HEK293 (cell line): ENCODE data around the gene BZW2.

ENCODE experiments used
- CTCF ChIA-PET: fragments of 350-600 bp; formaldehyde crosslinking; extraction: SDS; loops from one replicate; lab custom pipeline; 2021; ENCODE audit warnings: antibody characterized with exemption; lab: Yijun Ruan, JAX
- POLR2A ChIA-PET: fragments of 300-600 bp; formaldehyde crosslinking; extraction: SDS; loops from one replicate; lab custom pipeline; 2020; ENCODE audit warnings: antibody characterized with exemption, inconsistent platforms; lab: Yijun Ruan, JAX
- H3K27ac ChIP-seq: fragments of 200-500 bp; sonication (Bioruptor generic); 2 replicates; pipeline ENCODE4 v1.5.1; 2014; ENCODE audit warnings: low read depth, low read length, control low read depth, inconsistent platforms; ENCODE audit errors: extremely low read depth
- H3K36me3 ChIP-seq, 2 experiments: fragments of 200-500 bp in 1 of 2; sonication (Bioruptor generic) in 1 of 2; 1 replicate in 1 of 2; 2 replicates in 1 of 2; pipeline ENCODE4 v1.5.1; 2014 to 2017; ENCODE audit warnings: inconsistent platforms in 2 of 2, low read length in 2 of 2; ENCODE audit not compliant: control insufficient read depth in 2 of 2, insufficient read depth in 1 of 2
- H3K4me1 ChIP-seq: fragments of 200-500 bp; sonication (Bioruptor generic); 2 replicates; pipeline ENCODE4 v1.5.1; 2014; ENCODE audit warnings: mild to moderate bottlenecking, low read length, inconsistent platforms; ENCODE audit not compliant: control insufficient read depth, insufficient read depth
- H3K4me3 ChIP-seq: 2 replicates; pipeline ENCODE4 v1.5.1; 2011; ENCODE audit warnings: low read depth, mild to moderate bottlenecking, control low read depth, low read length, moderate library complexity
- H3K9me3 ChIP-seq: fragments of 200-500 bp; sonication (Bioruptor generic); 2 replicates; pipeline ENCODE4 v1.5.1; 2014; ENCODE audit warnings: low read depth, low read length, inconsistent platforms; ENCODE audit not compliant: control insufficient read depth, insufficient read depth
- MZF1 ChIP-seq: fragments of 450-650 bp; formaldehyde crosslinking; IDR thresholded peaks from 2 replicates; pipeline ENCODE4 v1.5.1; 2017; ENCODE audit warnings: missing biosample characterization, missing genetic modification characterization, borderline replicate concordance
- OVOL3 ChIP-seq: fragments of 450-650 bp; formaldehyde crosslinking; IDR thresholded peaks from 2 replicates; pipeline ENCODE4 v1.5.1; 2016; ENCODE audit warnings: missing biosample characterization, missing genetic modification characterization
- PRDM1 ChIP-seq: fragments of 450-650 bp; formaldehyde crosslinking; IDR thresholded peaks from 2 replicates; pipeline ENCODE4; 2016; ENCODE audit warnings: missing biosample characterization, missing genetic modification characterization
- TRIM28 ChIP-seq: IDR thresholded peaks from 2 replicates; pipeline ENCODE4 v1.6.1; 2011; ENCODE audit warnings: low read length, control low read depth, borderline replicate concordance
- ZBTB48 ChIP-seq: fragments of 450-650 bp; formaldehyde crosslinking; IDR thresholded peaks from 2 replicates; pipeline ENCODE4 v1.5.1; 2016; ENCODE audit warnings: missing biosample characterization, missing genetic modification characterization
- ZEB2 ChIP-seq: fragments of 450-650 bp; formaldehyde crosslinking; IDR thresholded peaks from 2 replicates; pipeline ENCODE4 v1.5.1; 2016; ENCODE audit warnings: missing biosample characterization, missing genetic modification characterization
- ZFP41 ChIP-seq: fragments of 450-650 bp; formaldehyde crosslinking; IDR thresholded peaks from 2 replicates; pipeline ENCODE4 v1.5.1; 2016; ENCODE audit warnings: missing biosample characterization, missing genetic modification characterization, borderline replicate concordance
- ZNF2 ChIP-seq: fragments of 450-650 bp; formaldehyde crosslinking; IDR thresholded peaks from 2 replicates; pipeline ENCODE4 v1.5.1; 2016; ENCODE audit warnings: missing biosample characterization, missing genetic modification characterization
- ZNF211 ChIP-seq: fragments of 450-650 bp; formaldehyde crosslinking; IDR thresholded peaks from 2 replicates; pipeline ENCODE4 v1.5.1; 2016; ENCODE audit warnings: low read depth, missing biosample characterization, missing genetic modification characterization
- ZNF292 ChIP-seq: fragments of 450-650 bp; formaldehyde crosslinking; IDR thresholded peaks from 2 replicates; pipeline ENCODE4 v1.5.1; 2016; ENCODE audit warnings: low read depth, missing biosample characterization, missing genetic modification characterization, borderline replicate concordance
- ZNF37A ChIP-seq: fragments of 450-650 bp; IDR thresholded peaks from 2 replicates; pipeline ENCODE4 v1.5.1; 2018; ENCODE audit warnings: missing biosample characterization, missing genetic modification characterization
- ZNF416 ChIP-seq: fragments of 450-650 bp; formaldehyde crosslinking; IDR thresholded peaks from 2 replicates; pipeline ENCODE4 v1.5.1; 2016; ENCODE audit warnings: missing biosample characterization, missing genetic modification characterization
- ZNF514 ChIP-seq: fragments of 450-650 bp; formaldehyde crosslinking; IDR thresholded peaks from 2 replicates; pipeline ENCODE4 v1.5.1; 2016; ENCODE audit warnings: missing biosample characterization, missing genetic modification characterization
- ZNF544 ChIP-seq: fragments of 450-650 bp; formaldehyde crosslinking; IDR thresholded peaks from 2 replicates; pipeline ENCODE4 v1.5.0; 2017; ENCODE audit warnings: missing biosample characterization, missing genetic modification characterization
- ZNF558 ChIP-seq: fragments of 450-650 bp; formaldehyde crosslinking; IDR thresholded peaks from 2 replicates; pipeline ENCODE4 v1.5.1; 2016; ENCODE audit warnings: missing biosample characterization, missing genetic modification characterization
- ZNF610 ChIP-seq: fragments of 450-650 bp; formaldehyde crosslinking; IDR thresholded peaks from 2 replicates; pipeline ENCODE4 v1.5.1; 2016; ENCODE audit warnings: missing biosample characterization, missing genetic modification characterization, borderline replicate concordance
- ZNF701 ChIP-seq: fragments of 450-650 bp; formaldehyde crosslinking; IDR thresholded peaks from 2 replicates; pipeline ENCODE4 v1.5.1; 2016; ENCODE audit warnings: missing biosample characterization, missing genetic modification characterization
- ZSCAN16 ChIP-seq: fragments of 450-650 bp; formaldehyde crosslinking; IDR thresholded peaks from 2 replicates; pipeline ENCODE4 v1.5.1; 2016; ENCODE audit warnings: missing biosample characterization, missing genetic modification characterization
- ZSCAN30 ChIP-seq: fragments of 450-650 bp; IDR thresholded peaks from 2 replicates; pipeline ENCODE4 v1.5.1; 2018; ENCODE audit warnings: missing biosample characterization, mild to moderate bottlenecking, missing genetic modification characterization, moderate library complexity
- TF ChIP-seq, protein P1 (sequence below): fragments of 450-650 bp; formaldehyde crosslinking; IDR thresholded peaks from 2 replicates; pipeline ENCODE4 v1.5.1; 2016; ENCODE audit warnings: missing biosample characterization, missing genetic modification characterization
- TF ChIP-seq, protein P2 (sequence below): fragments of 450-650 bp; formaldehyde crosslinking; IDR thresholded peaks from 2 replicates; pipeline ENCODE4 v1.5.1; 2017; ENCODE audit warnings: missing biosample characterization, missing genetic modification characterization
- TF ChIP-seq, protein P3 (sequence below): fragments of 450-650 bp; formaldehyde crosslinking; IDR thresholded peaks from 2 replicates; pipeline ENCODE4 v1.5.1; 2016; ENCODE audit warnings: missing biosample characterization, missing genetic modification characterization
- TF ChIP-seq, protein P4 (sequence below): fragments of 450-650 bp; formaldehyde crosslinking; IDR thresholded peaks from 2 replicates; pipeline ENCODE4 v1.5.1; 2017; ENCODE audit warnings: missing biosample characterization, missing genetic modification characterization

Gene BZW2

DNA sequence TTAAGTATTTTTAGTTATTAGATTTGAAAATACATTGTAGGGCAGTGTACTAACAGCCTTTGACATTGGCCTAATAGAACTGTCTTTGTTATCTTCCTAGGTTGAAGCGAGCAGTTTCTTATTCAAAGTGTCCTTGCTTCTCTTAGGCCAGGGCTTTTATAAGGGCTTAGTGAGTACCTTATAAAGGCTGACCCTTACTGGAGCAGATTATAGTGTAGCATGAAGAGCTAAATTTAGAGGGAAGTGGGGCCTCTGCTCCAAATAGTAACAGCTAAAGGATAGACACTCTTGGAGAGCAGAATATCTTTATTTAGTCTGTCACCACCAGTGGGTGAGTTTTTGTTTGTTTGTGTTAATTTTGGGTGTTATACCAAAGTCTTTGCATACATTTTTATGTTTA, 15.9 kb downstream of the BZW2 start (continued):
- TF ChIP-seq ZNF544 (tag by site-specific recombination) (no peak), OVOL3 (tag by site-specific recombination) (no peak), ZNF701 (no peak), ZNF292 (tag by site-specific recombination) (no peak), ZBTB48 (tag by site-specific recombination) (no peak), ZNF211 (tag by site-specific recombination) (no peak), ZNF416 (tag by site-specific recombination) (no peak), ZNF37A (tag by site-specific recombination) (no peak), ZSCAN16 (tag by site-specific recombination) (no peak)
- TF ChIP-seq, protein P1, sequence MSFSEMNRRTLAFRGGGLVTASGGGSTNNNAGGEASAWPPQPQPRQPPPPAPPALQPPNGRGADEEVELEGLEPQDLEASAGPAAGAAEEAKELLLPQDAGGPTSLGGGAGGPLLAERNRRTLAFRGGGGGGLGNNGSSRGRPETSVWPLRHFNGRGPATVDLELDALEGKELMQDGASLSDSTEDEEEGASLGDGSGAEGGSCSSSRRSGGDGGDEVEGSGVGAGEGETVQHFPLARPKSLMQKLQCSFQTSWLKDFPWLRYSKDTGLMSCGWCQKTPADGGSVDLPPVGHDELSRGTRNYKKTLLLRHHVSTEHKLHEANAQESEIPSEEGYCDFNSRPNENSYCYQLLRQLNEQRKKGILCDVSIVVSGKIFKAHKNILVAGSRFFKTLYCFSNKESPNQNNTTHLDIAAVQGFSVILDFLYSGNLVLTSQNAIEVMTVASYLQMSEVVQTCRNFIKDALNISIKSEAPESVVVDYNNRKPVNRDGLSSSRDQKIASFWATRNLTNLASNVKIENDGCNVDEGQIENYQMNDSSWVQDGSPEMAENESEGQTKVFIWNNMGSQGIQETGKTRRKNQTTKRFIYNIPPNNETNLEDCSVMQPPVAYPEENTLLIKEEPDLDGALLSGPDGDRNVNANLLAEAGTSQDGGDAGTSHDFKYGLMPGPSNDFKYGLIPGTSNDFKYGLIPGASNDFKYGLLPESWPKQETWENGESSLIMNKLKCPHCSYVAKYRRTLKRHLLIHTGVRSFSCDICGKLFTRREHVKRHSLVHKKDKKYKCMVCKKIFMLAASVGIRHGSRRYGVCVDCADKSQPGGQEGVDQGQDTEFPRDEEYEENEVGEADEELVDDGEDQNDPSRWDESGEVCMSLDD (tag by site-specific recombination) = no peak
- TF ChIP-seq, protein P2, sequence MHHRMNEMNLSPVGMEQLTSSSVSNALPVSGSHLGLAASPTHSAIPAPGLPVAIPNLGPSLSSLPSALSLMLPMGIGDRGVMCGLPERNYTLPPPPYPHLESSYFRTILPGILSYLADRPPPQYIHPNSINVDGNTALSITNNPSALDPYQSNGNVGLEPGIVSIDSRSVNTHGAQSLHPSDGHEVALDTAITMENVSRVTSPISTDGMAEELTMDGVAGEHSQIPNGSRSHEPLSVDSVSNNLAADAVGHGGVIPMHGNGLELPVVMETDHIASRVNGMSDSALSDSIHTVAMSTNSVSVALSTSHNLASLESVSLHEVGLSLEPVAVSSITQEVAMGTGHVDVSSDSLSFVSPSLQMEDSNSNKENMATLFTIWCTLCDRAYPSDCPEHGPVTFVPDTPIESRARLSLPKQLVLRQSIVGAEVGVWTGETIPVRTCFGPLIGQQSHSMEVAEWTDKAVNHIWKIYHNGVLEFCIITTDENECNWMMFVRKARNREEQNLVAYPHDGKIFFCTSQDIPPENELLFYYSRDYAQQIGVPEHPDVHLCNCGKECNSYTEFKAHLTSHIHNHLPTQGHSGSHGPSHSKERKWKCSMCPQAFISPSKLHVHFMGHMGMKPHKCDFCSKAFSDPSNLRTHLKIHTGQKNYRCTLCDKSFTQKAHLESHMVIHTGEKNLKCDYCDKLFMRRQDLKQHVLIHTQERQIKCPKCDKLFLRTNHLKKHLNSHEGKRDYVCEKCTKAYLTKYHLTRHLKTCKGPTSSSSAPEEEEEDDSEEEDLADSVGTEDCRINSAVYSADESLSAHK = no peak

DNA sequence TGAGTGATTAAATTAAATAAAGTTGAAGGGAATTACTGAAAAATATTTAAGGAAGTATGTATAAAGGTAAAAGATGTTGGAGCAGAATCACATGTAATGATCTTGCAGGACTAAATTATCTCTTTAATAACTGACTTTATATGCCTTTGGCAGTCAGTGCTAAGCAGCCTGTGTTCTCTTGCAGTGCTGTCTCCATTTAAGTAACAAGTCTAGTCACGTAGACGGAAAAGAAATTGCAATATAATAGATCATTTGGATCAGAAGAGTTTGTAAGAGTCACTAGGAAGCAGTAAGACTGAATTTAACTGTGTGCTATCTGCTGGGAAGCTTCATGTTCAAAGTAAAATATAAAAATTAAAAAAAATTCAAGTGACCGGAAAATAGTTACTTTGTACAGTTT, 21.4 kb downstream of the BZW2 start:
- peaks cover 0 to 3% of the 10 kb centered on the region in 2 experiments; a peak in 1 of 3 replicates for H3K36me3 ChIP-seq
- TF ChIP-seq ZNF610 (no peak), ZNF558 (tag by site-specific recombination) (no peak), ZSCAN16 (tag by site-specific recombination) (no peak)
- TF ChIP-seq, all 188 proteins: peak for 0
- no peak overlapping the region for H3K4me3 ChIP-seq
- ChIA-PET POLR2A (interaction anchor here (2.0 kb wide), 1 partner anchor 21 kb away, joined by 7 read pairs; the partner anchor contains the start of genes ANKMY2 and BZW2), CTCF (interaction anchor here (0.6 to 1.2 kb wide), 3 partner anchors 8 to 235 kb away, joined by 3 read pairs; no protein-coding TSS in a partner anchor)
- H3K27ac ChIP-seq = no peak overlapping the region
- H3K4me1 ChIP-seq = peaks cover 4% of the 10 kb centered on the region
- no peaks in the 10 kb centered on the region for H3K9me3 ChIP-seq

DNA sequence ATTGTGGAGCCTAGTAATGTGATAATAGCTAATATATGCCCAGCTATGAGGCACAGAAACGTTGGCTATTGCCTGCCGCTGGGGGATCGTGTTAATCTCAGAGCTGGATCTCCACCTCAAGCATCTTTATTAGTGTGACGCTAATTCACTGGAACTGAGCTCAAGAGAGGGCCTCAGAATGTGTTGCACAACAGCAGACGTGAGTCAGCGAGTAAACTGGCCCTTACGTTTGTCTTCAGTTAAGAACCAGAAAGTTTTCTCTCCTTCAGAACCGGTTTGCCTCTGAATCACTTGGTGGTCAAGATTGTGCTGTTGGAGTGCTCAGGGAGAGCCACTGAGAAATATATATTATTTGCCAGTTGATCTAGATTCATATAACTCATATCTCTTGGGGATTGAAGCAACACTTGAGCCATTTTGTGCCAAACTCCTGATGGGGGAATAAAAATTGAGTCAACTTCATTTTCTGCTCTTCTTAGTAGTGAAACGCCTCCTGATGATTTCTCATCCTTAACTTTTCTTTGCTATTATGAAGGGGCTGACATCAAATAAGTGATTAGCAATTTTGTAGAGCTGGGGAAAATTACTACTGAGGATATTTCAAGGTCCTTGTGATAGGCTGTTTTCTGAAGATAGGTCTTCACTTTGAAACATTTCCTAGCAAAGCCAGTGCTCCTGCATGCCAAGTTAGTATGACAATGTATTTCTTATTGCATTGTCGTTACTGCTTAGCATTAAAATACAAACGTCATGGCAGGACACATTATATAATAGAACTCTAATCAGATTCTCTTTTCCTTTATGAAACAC, 22.3 kb downstream of the BZW2 start:
- H3K4me1 ChIP-seq = peaks cover 4% of the 10 kb centered on the region; the same call in 1 of the 2 replicates
- H3K27ac ChIP-seq = no peak overlapping the region
- no peak overlapping the region for H3K4me3 ChIP-seq
- POLR2A ChIA-PET = interaction anchor here (2.0 kb wide), 1 partner anchor 22 kb away, joined by 7 read pairs; the partner anchor contains the start of genes ANKMY2 and BZW2
- H3K36me3 ChIP-seq = peaks cover 0 to 3% of the 10 kb centered on the region in 2 experiments; a peak in 1 of 3 replicates
- H3K9me3 ChIP-seq = no peaks in the 10 kb centered on the region
- CTCF ChIA-PET = interaction anchor here (0.6 to 1.2 kb wide), 3 partner anchors 104 to 322 kb away, joined by 3 read pairs; no protein-coding TSS in a partner anchor
- TF ChIP-seq, protein P3, sequence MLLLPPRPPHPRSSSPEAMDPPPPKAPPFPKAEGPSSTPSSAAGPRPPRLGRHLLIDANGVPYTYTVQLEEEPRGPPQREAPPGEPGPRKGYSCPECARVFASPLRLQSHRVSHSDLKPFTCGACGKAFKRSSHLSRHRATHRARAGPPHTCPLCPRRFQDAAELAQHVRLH (tag by site-specific recombination) = no peak
- TF ChIP-seq ZNF2 (tag by site-specific recombination) (0 out of 2 replicates have a peak, but pooled peaks have one; percentile 18), ZNF514 (tag by site-specific recombination) (no peak), PRDM1 (tag by site-specific recombination) (peak; percentile 57; the same call in 1 of the 2 replicates), ZEB2 (peak; percentile 58), TRIM28 (peak; percentile 89), ZFP41 (tag by site-specific recombination) (no peak), ZSCAN30 (0 out of 2 replicates have a peak, but pooled peaks have one; percentile 40), MZF1 (tag by site-specific recombination) (peak; percentile 93; the same call in 1 of the 2 replicates)
- TF ChIP-seq, protein P4, sequence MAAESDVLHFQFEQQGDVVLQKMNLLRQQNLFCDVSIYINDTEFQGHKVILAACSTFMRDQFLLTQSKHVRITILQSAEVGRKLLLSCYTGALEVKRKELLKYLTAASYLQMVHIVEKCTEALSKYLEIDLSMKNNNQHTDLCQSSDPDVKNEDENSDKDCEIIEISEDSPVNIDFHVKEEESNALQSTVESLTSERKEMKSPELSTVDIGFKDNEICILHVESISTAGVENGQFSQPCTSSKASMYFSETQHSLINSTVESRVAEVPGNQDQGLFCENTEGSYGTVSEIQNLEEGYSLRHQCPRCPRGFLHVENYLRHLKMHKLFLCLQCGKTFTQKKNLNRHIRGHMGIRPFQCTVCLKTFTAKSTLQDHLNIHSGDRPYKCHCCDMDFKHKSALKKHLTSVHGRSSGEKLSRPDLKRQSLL (tag by site-specific recombination) = peak; percentile 94
